Small intestine (tissue), 7 donors: ENCODE results near the gene CFAP90. TPM values are rescaled to one million over a fixed set of nuclear protein-coding genes. Genes with fewer than 3 reads are reported as not detected.

Experiments
- DNase-seq, 2 donors: peaks; one replicate each; pipeline versions ENCODE4 v3.0.0 to v3.0.0-alpha.2; 2013
- FAIRE-seq: peaks from 2 replicates; lab custom pipeline; 2012; peaks lifted over from hg19 to GRCh38; lab: Jason Lieb, UNC
- H3K27ac ChIP-seq, 3 donors: one replicate each; pipeline ENCODE4 v1.5.1; 2013; ENCODE audit warnings: low read length in 2 of 3, mild to moderate bottlenecking in 2 of 3, control low read depth in 1 of 3, inconsistent platforms in 1 of 3, low read depth in 1 of 3, moderate library complexity in 1 of 3
- H3K27me3 ChIP-seq, 3 donors: one replicate each; pipeline ENCODE4 v1.6.1; 2013; ENCODE audit warnings: low read length in 3 of 3, inconsistent platforms in 1 of 3; ENCODE audit not compliant: control insufficient read depth in 3 of 3, insufficient read depth in 3 of 3
- H3K36me3 ChIP-seq, 3 donors: one replicate each; pipeline ENCODE4 v1.6.1; 2013; ENCODE audit warnings: low read length in 3 of 3, inconsistent platforms in 1 of 3, low read depth in 1 of 3, mild to moderate bottlenecking in 1 of 3, moderate library complexity in 1 of 3; ENCODE audit not compliant: control insufficient read depth in 3 of 3, insufficient read depth in 2 of 3
- H3K4me1 ChIP-seq, 3 donors: one replicate each; pipeline ENCODE4 v1.6.1; 2013; ENCODE audit warnings: low read length in 2 of 3, inconsistent platforms in 1 of 3, low read depth in 1 of 3, mild to moderate bottlenecking in 1 of 3, moderate library complexity in 1 of 3; ENCODE audit not compliant: control insufficient read depth in 3 of 3, insufficient read depth in 2 of 3
- H3K4me3 ChIP-seq, 3 donors: one replicate each; pipeline ENCODE4 v1.5.1; 2013; ENCODE audit warnings: low read length in 3 of 3, control low read depth in 1 of 3, inconsistent platforms in 1 of 3, low read depth in 1 of 3, mild to moderate bottlenecking in 1 of 3, moderate library complexity in 1 of 3
- H3K9me3 ChIP-seq, 2 donors: one replicate each; pipeline ENCODE4 v1.6.1; 2013; ENCODE audit warnings: low read depth in 1 of 2, low read length in 1 of 2; ENCODE audit not compliant: control insufficient read depth in 2 of 2, insufficient read depth in 1 of 2
- whole genome bisulfite sequencing, 3 donors: extraction: QIAGEN DNeasy Blood & Tissue Kit; methylation state at CpG; one replicate each; pipeline ENCODE4 v1.1.7; 2013; 5-methylcytosine and 5-hydroxymethylcytosine counted together
- polyA plus RNA-seq, 4 donors: library from polyadenylated mRNA; stranded (reverse) in 3 of 4; unstranded in 1 of 4; fragments of 200-250 nt in 3 of 4; fragments of 120-200 nt in 1 of 4; gene quantifications; one replicate each; pipeline versions ENCODE4 v1.2.1 to v1.2.3, GENCODE V29; 2013
- donor health status: healthy with polysubstance abuse.
- donor health status: control.
- donor health status: control.
- donor health status: Bipolar disorder and iron deficiency.
- donor health status: healthy.

CFAP90 gene
- polyA plus RNA-seq, 4 donors = 0.16 to 0.56 TPM; not detected in 2

- Histone ChIP-seq H3K27me3 (no peaks in the 10 kb centered on the region), H3K4me3 (no peak overlapping the region), H3K9me3 (no peaks in the 10 kb centered on the region), H3K4me1 (peaks cover 2 to 16% (median 8%) of the 10 kb centered on the region in 3 donors), H3K27ac (peak overlapping the region in 1 of 3 donors; percentile 27), H3K36me3 (peaks cover 6 to 11% (median 9%) of the 10 kb centered on the region in 3 donors)
- DNase-seq (no peak), FAIRE-seq (no peak)
- WGBS, 3 donors = 74 to 85% (median 75%) methylated on average over 9 of the region's 9 CpGs
Observed at GRCh38 chr5:7873216-7873615, 22.3 kb upstream of the CFAP90 start.

- WGBS, 3 donors = 60 to 83% (median 69%) methylated on average over 4 of the region's 4 CpGs
- FAIRE-seq = no peak
- Histone ChIP-seq H3K27me3 (no peaks in the 10 kb centered on the region), H3K36me3 (peaks cover 6 to 9% (median 8%) of the 10 kb centered on the region in 3 donors), H3K27ac (peak overlapping the region in 1 of 3 donors; percentile 27), H3K9me3 (no peaks in the 10 kb centered on the region), H3K4me1 (peaks cover 4 to 14% (median 8%) of the 10 kb centered on the region in 3 donors), H3K4me3 (no peak overlapping the region)
- no peak for DNase-seq
Observed at GRCh38 chr5:7872517-7873130, 21.7 kb upstream of the CFAP90 start.

GRCh38 chr5:7871653-7872052, 20.7 kb upstream of the CFAP90 start:
- WGBS, 3 donors = 10 to 53% (median 18%) methylated on average over 2 of the region's 2 CpGs
- no peaks in the 10 kb centered on the region for H3K9me3 ChIP-seq
- H3K27me3 ChIP-seq = no peaks in the 10 kb centered on the region
- DNase-seq = peak; percentile 33 to 41
- peaks cover 5 to 10% (median 9%) of the 10 kb centered on the region in 3 donors for H3K36me3 ChIP-seq
- H3K4me3 ChIP-seq = no peak overlapping the region
- H3K4me1 ChIP-seq = peaks cover 7 to 22% (median 11%) of the 10 kb centered on the region in 3 donors
- no peak for FAIRE-seq
- H3K27ac ChIP-seq = peak overlapping the region in 2 of 3 donors; percentile 26 to 49

- DNase-seq (peak; percentile 26 to 50), FAIRE-seq (no peak)
- no peaks in the 10 kb centered on the region for H3K27me3 ChIP-seq
- peaks cover 2 to 7% (median 2%) of the 10 kb centered on the region in 3 donors for H3K36me3 ChIP-seq
- H3K9me3 ChIP-seq = no peaks in the 10 kb centered on the region
- WGBS, 3 donors = 1% methylated on average over 30 to 41 of the region's 41 CpGs
- peaks cover 7 to 24% (median 11%) of the 10 kb centered on the region in 3 donors for H3K4me1 ChIP-seq
- peak overlapping the region; percentile 49 to 88 (median 68) for H3K27ac ChIP-seq
- H3K4me3 ChIP-seq = peak overlapping the region; percentile 83 to 91 (median 91)
Observed at GRCh38 chr5:7869474-7870136, 18.7 kb upstream of the CFAP90 start.

- peaks cover 2 to 8% (median 2%) of the 10 kb centered on the region in 3 donors for H3K36me3 ChIP-seq
- DNase-seq = peak; percentile 94 to 95
- peak within 1 kb of the TSS; percentile 49 to 88 (median 68) for H3K27ac ChIP-seq
- no peak for FAIRE-seq
- 0 to 1% (median 0%) methylated on average over 74 to 83 of the region's 83 CpGs for WGBS, 3 donors
- H3K9me3 ChIP-seq = no peaks in the 10 kb centered on the region
- H3K4me1 ChIP-seq = peaks cover 7 to 24% (median 11%) of the 10 kb centered on the region in 3 donors
- peak within 1 kb of the TSS; percentile 83 to 91 (median 91) for H3K4me3 ChIP-seq
- no peaks in the 10 kb centered on the region for H3K27me3 ChIP-seq
Observed at GRCh38 chr5:7868773-7869473, 18.0 kb upstream of the CFAP90 start, which contains the start of the genes FASTKD3 and MTRR. Gene FASTKD3, minus strand, starts transcription at chr5:7869031. Its CDS starts 948 bp downstream, at chr5:7868083. Gene MTRR, plus strand, starts transcription at chr5:7869148. Its CDS starts 1,647 bp downstream, at chr5:7870795.

GRCh38 chr5:7868427-7868772, 17.5 kb upstream of the CFAP90 start:
- Histone ChIP-seq H3K27ac (peak overlapping the region in 2 of 3 donors; percentile 68 to 88), H3K9me3 (no peaks in the 10 kb centered on the region), H3K4me1 (peaks cover 7 to 24% (median 9%) of the 10 kb centered on the region in 3 donors), H3K4me3 (peak overlapping the region; percentile 83 to 91 (median 91)), H3K27me3 (no peaks in the 10 kb centered on the region), H3K36me3 (peaks cover 0 to 11% (median 2%) of the 10 kb centered on the region in 3 donors)
- DNase-seq (no peak), FAIRE-seq (no peak)
- 0% methylated on average over 8 of the region's 8 CpGs for WGBS, 3 donors

- no peak overlapping the region for H3K27ac ChIP-seq
- FAIRE-seq = no peak
- H3K27me3 ChIP-seq = no peaks in the 10 kb centered on the region
- no peak for DNase-seq
- H3K36me3 ChIP-seq = peaks cover 2 to 11% (median 2%) of the 10 kb centered on the region in 3 donors
- no peak overlapping the region for H3K4me3 ChIP-seq
- H3K4me1 ChIP-seq = peaks cover 7 to 24% (median 9%) of the 10 kb centered on the region in 3 donors
- WGBS, 3 donors = 48 to 75% (median 51%) methylated on average over 3 of the region's 3 CpGs
- H3K9me3 ChIP-seq = no peaks in the 10 kb centered on the region
Observed at GRCh38 chr5:7867260-7867659, 16.3 kb upstream of the CFAP90 start.

GRCh38 chr5:7866196-7866595, 15.3 kb upstream of the CFAP90 start:
- H3K27ac ChIP-seq = no peak overlapping the region
- peaks cover 2 to 11% (median 2%) of the 10 kb centered on the region in 3 donors for H3K36me3 ChIP-seq
- no peak for FAIRE-seq
- no peak for DNase-seq
- no peak overlapping the region for H3K4me3 ChIP-seq
- H3K4me1 ChIP-seq = peaks cover 4 to 17% (median 7%) of the 10 kb centered on the region in 3 donors
- H3K27me3 ChIP-seq = no peaks in the 10 kb centered on the region
- 74 to 82% (median 78%) methylated on average over 2 of the region's 2 CpGs for WGBS, 3 donors
- no peaks in the 10 kb centered on the region for H3K9me3 ChIP-seq
